ENCODE measurements around the gene AGPAT3.

DNA sequence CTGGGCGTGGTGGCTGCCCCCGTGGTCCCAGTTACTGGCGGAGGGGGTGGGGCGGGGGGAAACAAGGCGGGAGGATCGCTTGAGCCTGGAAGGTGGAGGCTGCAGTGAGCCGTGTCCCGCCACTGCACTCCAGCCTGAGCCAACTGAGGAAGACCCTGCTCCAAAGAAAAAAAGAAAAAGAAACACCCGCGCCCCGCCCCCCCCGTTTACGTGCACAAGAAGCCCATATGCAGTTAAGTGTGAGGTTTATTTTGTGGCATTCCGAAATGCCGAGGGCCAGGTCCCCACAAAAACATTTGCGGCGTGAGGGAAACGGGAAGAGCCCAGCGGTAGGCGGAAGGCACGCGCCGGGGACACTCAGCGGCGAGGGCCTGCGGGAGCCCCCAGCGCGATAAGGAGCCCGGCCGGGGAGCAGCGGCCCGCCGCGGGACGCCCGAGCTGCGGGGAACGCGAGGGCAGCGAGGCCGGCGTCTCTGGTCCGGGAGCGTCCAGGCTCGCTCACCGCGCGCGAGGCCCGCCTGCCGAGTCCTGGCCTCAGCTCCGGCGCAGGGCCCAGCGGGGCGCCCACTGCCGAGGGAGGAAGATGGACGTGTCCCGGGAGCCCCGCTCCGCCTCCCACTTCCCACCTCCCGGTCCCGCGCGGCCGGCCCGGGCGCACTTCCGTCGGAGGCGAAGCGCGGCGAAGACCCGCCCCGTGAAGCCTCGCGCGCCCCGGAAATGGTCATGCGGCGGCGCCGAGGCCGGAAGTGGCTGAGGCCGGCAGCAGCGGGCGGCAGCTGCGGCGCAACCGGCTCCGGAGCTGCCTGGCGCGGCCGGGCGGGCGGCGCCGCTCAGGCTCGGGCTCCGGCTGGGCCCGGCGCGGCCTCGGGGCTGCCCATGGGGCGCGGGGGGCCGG is 146.8 kb downstream of the AGPAT3 start, which contains the start of gene TRAPPC10:
- TF ChIP-seq, protein P1, sequence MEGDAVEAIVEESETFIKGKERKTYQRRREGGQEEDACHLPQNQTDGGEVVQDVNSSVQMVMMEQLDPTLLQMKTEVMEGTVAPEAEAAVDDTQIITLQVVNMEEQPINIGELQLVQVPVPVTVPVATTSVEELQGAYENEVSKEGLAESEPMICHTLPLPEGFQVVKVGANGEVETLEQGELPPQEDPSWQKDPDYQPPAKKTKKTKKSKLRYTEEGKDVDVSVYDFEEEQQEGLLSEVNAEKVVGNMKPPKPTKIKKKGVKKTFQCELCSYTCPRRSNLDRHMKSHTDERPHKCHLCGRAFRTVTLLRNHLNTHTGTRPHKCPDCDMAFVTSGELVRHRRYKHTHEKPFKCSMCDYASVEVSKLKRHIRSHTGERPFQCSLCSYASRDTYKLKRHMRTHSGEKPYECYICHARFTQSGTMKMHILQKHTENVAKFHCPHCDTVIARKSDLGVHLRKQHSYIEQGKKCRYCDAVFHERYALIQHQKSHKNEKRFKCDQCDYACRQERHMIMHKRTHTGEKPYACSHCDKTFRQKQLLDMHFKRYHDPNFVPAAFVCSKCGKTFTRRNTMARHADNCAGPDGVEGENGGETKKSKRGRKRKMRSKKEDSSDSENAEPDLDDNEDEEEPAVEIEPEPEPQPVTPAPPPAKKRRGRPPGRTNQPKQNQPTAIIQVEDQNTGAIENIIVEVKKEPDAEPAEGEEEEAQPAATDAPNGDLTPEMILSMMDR (IDR thresholded peaks at IDR 0.05), result no peak
- peak; percentile 65 to 91 for TF ChIP-seq POLR2A (IDR thresholded peaks at IDR 0.05)
